ENCODE measurements around the gene GRAMD2B.
"Not testable (repeated sequence)": the region's sequence is repeated elsewhere in the genome, so short reads cannot be mapped to it uniquely, and the experiment has no call there.

The GRAMD2B gene

DNA sequence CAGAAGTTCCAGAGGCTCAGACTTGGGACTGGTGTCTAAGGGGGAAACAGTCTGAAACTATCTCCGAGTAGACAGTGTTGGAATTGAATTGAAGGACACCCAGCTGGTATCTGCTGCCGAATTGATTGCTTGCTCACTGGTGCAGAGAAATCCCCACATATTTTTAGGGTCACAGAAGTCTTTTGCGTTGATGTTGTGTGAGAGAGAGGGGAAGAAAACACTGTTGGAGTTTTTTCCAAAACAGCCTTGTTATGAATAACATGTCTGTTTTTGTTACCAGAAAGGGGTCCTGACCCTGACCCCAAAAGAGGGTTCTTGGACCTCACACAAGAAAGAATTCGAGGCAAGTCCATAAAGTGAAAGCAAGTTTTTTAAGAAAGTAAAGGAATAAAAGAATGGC is 90.5 kb downstream of the GRAMD2B start:
- no peak for DNase-seq (ENCODE audit: low read depth in 2 of 2)

DNA sequence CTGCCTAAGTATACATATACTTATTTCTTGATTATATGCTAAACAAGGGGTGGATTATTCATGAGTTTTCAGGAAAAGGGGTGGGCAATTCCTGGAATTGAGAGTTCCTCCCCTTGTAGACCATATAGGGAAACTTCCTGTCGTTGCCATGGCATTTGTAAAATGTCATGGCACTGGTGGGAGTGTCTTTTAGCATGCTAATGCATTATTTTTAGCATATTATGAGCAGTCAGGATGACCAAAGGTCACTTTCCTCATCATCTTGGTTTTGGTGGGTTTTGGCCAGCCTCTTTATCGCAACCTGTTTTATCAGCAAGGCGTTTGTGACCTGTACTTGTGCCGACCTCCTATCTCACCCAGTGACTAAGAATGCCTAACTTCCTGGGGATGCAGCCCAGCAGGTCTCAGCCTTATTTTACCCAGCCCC is 90.9 kb downstream of the GRAMD2B start:
- DNase-seq (ENCODE audit: low read depth in 2 of 2), result no peak

DNA sequence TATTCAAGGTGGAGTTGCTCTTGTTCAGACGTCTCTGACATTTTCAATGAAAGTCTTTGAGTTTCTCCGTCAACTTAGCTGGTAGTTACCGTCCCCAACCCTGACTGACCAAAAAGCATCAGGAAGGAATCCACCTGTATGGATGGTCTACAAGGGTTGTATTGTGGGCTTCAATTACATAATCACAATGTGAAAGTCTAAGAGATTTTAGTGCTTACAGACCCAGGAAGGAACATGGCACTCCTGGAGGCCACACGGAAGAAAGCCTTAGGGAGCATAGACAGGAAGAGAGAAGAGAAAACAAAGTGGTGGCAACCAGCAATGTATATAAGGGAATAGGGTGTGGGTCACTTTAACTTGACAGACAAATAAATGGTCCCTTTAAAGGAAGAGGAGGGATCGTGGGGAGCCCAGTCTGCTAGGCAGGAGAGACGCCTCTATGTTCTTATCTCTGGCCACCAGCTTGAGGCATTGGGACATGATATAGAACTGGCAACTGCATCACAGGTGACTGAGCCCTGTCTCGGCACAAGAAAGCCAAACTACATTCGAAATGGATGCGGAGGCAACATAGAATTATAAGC is 91.4 kb downstream of the GRAMD2B start:
- DNase-seq (ENCODE audit: low read depth in 2 of 2), result no peak

DNA sequence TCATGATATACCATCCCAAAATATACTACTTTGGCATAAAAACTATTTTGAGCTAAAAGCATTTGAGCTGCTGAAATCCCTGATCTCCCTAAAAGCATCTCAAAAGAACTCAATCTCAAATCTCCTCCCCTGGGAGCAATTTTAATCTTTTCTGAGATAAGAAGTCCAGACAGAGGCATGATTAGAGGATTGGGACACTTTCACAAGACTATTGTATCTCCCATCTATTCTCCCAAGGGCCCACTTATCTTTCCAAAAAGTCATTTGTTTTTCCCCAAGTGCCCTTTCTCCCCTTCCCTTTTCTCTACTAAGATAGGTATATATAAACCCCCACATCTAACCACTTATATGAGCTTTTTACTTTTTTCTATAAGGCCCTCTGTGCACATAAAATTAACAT is 92.1 kb downstream of the GRAMD2B start:
- no peak for DNase-seq (ENCODE audit: low read depth in 2 of 2)

DNA sequence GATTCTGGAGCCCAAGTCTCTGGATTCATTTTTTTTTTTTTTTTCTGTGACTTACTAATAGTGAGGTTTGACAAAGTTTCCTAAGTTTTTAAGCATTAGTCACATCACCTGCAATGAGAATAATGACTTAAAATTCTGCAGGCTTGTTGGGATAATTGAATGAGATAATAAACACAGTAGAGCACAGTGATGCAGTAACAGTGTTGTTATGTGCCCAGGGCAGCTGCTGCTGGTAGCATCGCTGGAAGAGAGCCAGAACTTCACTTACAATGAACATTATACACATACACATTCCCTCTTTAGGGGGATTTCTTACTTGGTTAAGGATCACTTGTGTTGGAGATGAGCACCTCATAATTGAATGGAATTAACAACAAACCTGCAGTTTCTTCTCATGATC is 92.9 kb downstream of the GRAMD2B start:
- DNase-seq (ENCODE audit: low read depth in 2 of 2), result no peak

DNA sequence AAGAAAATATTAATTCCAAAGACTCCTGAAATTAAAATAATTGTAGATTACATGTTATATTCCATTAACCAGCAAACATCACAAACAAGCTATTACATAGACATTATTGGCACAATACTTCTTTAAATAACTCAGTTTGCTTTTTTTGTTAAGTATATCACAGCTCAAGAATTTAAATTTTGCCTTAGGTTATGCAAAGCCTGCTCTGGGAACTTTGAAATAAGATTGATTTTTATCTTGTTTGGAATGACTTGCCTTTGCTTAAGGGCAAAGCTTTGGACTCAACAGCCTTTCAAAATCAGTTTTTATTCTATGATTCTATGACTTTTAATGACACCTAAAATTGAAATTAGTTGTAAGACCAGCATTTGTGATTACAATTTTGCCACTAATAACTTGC is 93.6 kb downstream of the GRAMD2B start:
- no peak for DNase-seq (ENCODE audit: low read depth in 2 of 2)

DNA sequence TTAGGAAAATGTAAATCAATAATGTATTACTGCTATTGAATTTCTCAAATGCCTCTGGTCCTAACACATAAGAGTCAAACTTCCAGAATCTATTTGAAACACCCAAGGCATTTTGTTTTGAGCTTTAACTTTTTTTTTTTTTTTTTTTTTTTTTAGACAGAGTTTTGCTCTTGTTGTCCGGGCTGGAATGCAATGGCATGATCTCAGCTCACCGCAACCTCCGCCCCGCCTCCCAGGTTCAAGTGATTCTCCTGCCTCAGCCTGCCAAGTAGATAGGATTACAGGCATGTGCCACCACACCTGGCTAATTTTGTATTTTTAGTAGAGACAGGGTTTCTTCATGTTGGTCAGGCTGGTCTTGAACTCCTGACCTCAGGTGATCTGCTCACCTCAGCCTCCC is 96.0 kb downstream of the GRAMD2B start:
- DNase-seq (ENCODE audit: low read depth in 2 of 2), result not testable (repeated sequence)

DNA sequence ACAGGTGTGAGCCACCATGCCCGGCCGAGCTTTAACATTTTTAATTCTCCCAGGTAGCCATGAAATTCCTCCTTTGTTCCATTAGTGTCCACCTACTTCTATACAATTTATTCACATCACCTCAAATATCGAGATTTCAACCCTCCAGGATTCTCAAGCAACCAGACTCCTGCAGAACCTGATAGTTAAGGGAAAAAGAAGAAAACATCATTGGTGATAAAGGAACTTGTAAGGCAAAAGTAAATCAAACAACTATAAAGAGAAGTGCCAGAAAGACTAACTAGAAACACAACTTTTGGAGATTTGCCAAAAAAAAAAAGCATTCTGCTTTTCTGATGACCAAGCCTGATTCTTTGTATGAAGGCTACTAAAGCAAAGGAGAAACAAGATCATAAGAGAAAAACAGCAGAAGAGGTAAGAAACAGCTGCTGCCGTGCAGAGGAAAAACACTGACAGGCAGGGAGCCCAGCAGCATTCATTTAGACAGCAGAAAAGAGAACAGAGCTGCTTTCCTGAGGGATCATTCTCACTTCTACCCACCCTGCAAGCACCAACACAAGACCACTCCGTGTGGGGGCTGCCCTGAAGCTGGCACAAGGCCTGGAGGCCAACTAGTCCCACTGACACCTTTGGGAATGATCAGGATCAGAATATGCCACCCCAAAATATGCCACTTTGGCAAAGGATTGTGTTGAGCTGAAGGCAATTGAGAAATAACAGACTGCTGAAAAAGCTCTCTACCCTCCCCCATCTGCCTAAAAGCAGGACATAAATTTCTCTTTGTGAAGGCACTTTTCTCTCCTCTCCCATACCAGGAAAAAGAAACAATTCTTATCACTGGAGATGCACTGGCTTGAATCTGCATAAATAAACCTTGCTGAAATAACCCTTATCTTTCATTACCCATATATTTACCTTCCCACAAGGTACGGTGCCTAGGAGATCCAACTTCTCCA is 96.7 kb downstream of the GRAMD2B start:
- no peak for DNase-seq (ENCODE audit: low read depth in 2 of 2)

DNA sequence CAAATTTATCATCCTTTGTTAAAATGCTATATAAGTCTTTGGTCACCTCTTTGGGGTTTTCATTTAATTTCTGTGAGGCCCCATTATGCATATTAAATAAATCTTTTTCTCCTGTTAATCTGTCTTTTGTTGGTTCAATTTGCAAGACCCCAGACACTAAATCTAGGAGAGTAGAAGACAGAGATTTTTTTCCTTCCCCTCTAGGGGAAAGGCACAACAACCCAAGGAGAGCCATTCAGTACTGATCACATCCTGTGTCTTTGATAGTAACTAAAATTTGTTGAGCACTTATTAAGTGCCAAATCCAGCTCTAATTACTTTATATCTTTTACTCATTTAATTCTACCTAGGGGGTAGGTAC is 97.4 kb downstream of the GRAMD2B start:
- no peak for DNase-seq (ENCODE audit: low read depth in 2 of 2)

DNA sequence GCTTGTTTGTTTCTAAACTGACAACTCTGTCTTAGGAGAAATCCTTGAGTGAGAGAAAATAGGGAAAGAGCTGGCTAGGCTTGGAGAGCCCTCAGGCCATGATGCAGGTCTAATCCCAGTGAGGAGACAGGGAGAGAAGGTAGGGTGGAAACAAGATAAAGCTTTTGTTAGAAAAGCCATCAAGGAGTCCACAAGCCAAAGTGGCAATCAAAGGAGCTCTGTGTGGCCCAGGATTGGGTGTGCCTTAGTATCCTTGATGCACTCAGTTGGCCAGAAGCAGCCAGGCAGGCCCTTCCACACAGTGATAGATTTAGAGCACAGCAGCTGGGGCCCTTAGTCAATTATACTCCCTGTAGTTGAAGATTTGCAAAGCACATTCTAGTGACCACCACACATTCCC is 97.9 kb downstream of the GRAMD2B start:
- no peak for DNase-seq (ENCODE audit: low read depth in 2 of 2)

DNA sequence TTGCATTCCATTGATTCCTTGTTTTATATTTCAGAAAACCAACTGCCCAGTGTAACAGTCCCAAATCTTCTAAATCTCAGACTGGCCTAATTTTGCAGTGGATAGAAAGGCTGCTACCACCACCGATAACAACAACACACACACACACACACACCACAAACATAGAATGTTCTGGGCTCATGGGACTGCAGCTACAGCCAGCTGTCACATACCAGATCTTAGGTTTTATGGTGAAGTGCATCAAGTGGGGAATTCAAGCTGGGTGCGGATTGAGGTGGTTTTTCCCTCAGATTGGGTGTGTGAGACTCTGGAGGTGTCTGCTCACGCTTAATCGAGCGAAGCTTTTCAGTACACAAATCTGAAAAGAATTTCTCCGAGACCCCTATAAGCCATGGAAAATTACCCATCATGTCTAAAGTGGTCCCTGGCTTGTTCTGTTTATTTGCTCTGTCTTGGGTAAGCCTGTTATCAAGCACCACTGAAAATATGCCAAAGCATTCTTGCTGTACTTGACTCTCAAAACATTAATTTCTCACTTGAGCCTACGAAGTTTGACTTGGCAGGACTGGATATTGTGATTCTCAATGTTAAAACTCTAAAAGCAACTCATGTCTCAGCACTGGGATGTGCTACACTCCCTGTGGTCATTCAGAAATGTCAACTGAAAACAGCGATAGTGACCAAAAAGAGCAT is 100.8 kb downstream of the GRAMD2B start:
- DNase-seq (ENCODE audit: low read depth in 2 of 2), result no peak

DNA sequence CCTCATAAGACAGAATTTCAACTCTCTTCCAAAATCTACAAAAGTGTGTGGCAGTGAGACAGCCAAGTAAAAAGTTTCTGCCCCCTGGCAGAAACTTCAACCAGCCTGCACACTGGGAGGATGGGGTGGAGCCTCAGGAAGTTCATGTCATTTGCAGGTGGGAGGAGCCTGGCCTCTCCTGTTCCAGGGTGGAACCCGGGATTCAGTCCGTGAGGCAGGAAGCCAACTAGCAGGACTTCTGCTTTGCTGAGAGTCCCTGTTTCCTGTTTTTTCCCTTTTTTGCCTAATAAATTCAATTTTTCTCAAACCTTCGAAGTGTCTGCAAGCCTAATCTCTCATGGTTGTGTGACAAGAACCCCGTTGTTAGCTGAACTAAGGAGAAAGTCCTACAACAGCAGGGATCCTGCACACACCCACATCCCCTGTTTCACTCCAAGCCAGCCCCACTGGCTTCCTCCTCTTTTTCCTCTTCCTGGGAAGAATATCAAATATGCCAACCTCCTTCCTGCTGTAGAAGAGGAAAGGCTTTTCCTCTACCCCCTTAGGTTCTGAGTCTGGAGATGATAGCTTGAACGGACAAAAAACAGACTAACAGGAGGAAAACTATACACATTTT is 102.5 kb downstream of the GRAMD2B start:
- no peak for DNase-seq (ENCODE audit: low read depth in 2 of 2)

DNA sequence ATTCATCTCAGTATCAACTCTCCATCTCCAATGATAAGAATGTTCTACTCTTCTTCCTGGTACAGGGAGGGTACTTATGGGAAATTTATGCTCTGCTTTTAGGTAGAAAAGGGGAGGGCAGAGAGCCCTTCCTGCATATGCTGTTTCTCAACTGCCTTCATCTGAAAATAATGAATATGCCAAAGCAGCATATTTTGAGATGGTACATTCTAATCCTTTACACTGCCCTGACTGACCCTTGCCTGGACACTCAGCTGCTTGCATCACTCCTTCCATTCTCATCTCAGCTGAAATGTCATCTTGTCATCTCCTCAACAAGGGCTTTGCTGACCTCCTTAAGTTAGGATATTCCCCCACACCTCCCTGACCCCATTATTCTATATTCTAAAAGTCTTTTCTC is 103.3 kb downstream of the GRAMD2B start:
- no peak for DNase-seq (ENCODE audit: low read depth in 2 of 2)

DNA sequence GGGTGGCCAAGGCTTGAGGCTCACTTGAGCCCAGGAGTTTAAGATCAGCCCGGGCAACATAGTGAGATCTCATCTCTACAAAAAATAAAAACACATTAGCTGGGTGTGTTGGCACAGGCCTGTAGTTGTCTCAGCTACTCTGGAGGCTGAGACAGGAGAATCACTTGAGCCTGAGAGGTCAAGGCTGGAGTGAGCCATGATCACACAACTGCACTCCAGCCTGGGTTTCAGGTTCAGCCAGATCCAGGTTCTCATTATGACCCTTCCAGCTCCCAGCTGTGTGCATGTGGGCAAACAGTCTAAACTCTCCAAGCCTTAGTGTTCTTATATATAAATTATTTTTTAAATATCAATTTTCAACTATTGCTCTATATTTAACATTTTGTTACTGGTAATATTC is 103.9 kb downstream of the GRAMD2B start:
- DNase-seq (ENCODE audit: low read depth in 2 of 2), result no peak

DNA sequence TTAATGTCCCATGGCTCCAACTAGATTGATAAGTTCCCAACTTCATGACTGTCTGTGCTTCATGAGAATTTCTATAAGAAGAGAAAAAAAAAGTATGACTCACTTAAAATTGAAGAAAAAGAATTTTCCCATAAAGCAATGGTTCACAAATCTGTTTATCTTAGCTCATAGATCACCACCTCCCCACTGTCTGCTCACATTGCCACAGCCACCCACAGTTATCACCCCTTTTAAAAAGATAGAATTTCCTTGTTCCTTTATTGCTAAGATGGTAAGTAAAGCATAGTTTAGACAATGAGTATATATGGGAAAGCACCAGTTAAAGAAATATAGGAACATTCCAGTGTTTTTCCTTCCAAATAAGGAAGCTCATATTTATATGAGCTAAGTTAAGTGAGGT is 104.7 kb downstream of the GRAMD2B start:
- no peak for DNase-seq (ENCODE audit: low read depth in 2 of 2)

DNA sequence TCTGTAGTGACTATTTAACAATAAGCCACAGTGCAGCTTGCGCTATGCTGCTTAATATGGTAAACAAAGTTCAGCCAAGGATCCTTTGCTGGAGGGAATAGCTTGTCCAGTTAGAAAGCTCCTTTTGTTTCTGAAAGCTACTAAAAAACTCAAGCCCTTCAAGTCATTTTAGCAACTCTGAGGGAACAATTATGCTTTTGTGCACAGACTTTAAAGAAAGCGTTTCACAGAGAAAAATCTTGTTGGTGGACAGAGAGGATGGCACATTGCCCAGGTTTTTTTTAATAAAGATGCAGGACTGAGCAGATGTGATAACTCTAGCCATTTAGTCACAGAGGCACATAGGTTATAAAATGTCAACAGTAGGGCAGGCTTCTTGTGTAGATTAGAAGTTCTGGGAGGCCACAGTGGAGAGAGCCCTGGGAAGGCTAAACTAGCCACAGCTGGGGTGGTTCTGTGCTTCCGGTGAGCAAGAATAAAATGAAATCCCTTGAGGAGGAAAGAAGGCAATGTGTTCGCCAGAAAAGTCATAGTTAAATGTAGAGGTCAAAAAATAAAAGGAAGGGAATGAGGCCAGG is 108.4 kb downstream of the GRAMD2B start:
- no peak for DNase-seq (ENCODE audit: low read depth in 2 of 2)

DNA sequence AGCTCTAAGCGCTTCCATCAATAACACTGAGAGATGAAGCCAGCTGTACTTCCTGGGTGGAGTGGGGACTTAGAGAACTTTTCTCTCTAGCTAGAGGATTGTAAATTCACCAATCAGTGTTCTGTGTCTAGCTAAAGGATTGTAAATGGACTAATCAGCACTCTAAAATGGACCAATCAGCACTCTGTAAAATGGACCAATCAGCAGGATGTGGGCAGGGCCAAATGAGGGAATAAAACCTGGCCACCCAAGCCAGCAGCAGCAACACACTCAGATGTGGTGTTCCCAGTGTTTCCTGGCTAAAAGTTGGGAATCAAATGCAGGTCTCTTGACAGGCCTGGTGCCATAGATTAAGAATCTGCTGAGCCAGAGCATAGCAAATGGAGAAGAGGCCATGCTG is 111.3 kb downstream of the GRAMD2B start:
- no peak for DNase-seq (ENCODE audit: low read depth in 2 of 2)

DNA sequence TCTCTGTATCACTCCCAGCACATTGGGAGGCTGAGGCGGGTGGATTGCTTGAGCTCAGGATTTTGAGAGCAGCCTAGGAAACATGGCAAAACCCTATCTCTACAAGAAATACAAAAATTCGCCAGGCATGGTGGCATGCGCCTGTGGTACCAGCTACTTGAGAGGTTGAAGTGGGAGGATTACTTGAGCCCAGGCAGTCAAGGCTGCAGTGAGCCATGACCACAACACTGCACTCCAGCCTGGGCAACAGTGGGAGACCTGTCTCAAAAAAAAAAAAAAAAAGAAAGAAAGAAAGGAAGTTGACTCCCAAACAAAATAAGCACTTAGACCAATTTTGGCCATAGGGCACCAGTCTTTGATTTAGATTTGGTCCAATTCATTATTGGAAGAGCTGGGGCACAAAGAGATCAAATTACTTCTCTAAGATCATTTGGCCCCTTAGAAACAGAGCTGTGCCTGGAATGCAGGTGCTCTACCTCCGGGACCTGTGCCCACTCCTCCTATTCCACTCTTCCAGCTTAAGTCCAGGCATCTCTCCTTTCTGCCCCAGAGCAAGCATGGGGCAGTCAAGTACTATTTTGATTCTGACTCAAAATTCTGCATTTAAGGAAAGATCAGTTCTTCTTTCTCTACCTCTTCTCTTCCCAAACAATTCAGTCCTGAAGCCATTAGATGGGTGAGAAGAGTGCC is 112.8 kb downstream of the GRAMD2B start:
- DNase-seq (ENCODE audit: low read depth in 2 of 2), result no peak

DNA sequence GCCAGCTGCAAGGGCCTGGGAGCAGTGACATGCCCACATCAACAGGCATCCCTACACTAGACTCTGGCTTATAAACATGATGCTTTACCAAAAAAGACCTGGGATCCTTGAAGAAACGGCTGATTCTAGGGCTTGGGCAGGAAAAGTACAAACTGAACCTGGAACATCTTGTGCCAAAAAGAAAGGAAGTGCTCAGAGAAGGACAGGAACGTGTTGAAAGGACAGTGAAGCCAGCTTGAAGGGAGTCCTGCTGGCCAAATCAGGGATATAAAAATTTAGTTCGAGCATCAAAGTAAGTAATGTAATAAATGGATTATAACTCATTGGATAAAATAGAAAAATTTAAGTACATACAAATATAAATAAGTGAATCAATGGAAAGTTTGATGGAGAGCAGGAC is 113.7 kb downstream of the GRAMD2B start:
- DNase-seq (ENCODE audit: low read depth in 2 of 2), result no peak

DNA sequence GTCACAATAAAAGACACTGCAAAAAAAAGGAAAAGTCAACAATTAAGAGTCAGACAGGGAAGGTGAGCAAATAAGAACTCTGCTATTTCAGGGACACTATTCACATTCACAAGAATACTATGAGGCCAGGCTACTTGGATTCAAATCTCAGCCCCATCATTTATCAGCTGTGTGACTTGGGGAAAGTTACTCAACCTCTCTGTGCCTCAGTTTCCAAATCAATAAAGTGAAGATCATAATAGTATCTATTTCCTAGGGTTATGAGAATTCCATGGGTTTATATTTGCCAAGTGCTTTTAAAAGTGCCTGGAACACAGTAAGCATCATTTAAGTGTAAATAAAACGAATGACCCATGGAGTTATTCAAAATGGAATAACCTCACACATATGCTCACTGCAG is 115.4 kb downstream of the GRAMD2B start:
- no peak for DNase-seq (ENCODE audit: low read depth in 2 of 2)

DNA sequence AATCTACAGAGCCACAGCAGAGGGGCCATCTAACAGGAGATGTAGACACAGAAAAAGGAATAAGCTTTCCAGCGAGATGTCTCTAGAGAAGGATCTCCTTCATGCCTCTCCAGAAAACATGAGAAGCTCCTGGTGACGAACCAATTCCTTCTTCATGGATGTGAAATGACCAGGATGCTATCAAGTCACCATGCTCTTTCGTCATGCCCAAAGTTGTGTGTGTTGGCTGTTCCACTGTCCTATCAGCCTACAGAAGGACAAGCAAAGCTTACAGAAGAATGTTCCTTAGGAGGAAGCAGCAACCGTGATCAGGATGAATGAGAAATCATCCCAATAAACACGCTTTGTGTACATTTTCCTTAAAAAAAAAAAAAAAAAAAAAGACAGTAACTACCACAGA is 117.4 kb downstream of the GRAMD2B start:
- no peak for DNase-seq (ENCODE audit: low read depth in 2 of 2)
